ENCODE measurements around the gene AKT3. TPM values are rescaled to one million over a fixed set of nuclear protein-coding genes. Genes with fewer than 3 reads are reported as not detected.

Gene AKT3
- total and polyA plus RNA-seq, 2 of the 8 experiments (the other 6 are each of a cell fraction or from before 2014, with no cell fraction given) = 6.0 to 36.4 TPM

GRCh38 chr1:243594455-243594854 is 255.6 kb downstream of the AKT3 start:
- Histone ChIP-seq H2AFZ (ENCODE audit: low read length) (no peak overlapping the region), H4K8ac (ENCODE audit: extremely low read depth, insufficient read depth, low read length) (no peak overlapping the region), H2BK15ac (ENCODE audit: low read length) (no peak overlapping the region), H2BK12ac (ENCODE audit: low read depth, low read length) (no peak overlapping the region), H4K91ac (replicated peaks; ENCODE audit: insufficient read length, low read length) (no peak overlapping the region), H3K79me1 (ENCODE audit: low read depth, low read length) (no peaks in the 10 kb centered on the region), H3K27ac (ENCODE audit: low read depth, low read length) (no peak overlapping the region), H3K18ac (ENCODE audit: extremely low read depth, low read length) (no peak overlapping the region), H3K9ac (replicated peaks in 1 of 4; ENCODE audit: extremely low read depth in 1 of 4, low read depth in 3 of 4, low read length in 3 of 4) (no peak overlapping the region), H3K79me2 (ENCODE audit: control insufficient read depth in 1 of 2, insufficient read depth in 2 of 2, low read length in 2 of 2) (no peaks in the 10 kb centered on the region), H3K9me3 (ENCODE audit: insufficient read depth in 2 of 2, low read depth in 1 of 2, low read length in 1 of 2) (no peaks in the 10 kb centered on the region), H3K36me3 (ENCODE audit: control insufficient read depth in 2 of 4, insufficient read depth in 4 of 4, low read length in 3 of 4) (no peaks in the 10 kb centered on the region), H3K56ac (replicated peaks; ENCODE audit: insufficient read length, low read depth, low read length) (no peak overlapping the region), H2AK5ac (ENCODE audit: low read depth, low read length) (no peak overlapping the region), H3K14ac (ENCODE audit: insufficient read length) (no peak overlapping the region), H4K5ac (ENCODE audit: insufficient read length, low read depth, low read length) (no peak overlapping the region), H4K20me1 (replicated peaks in 1 of 2; ENCODE audit: control insufficient read depth in 1 of 2, insufficient read depth in 2 of 2, low read length in 2 of 2) (no peaks in the 10 kb centered on the region), H3K4me1 (replicated peaks in 1 of 4; ENCODE audit: control insufficient read depth in 3 of 4, insufficient read depth in 4 of 4, low read length in 3 of 4) (no peaks in the 10 kb centered on the region), H3K27me3 (replicated peaks in 1 of 4; ENCODE audit: control insufficient read depth in 3 of 4, extremely low read depth in 1 of 4, insufficient read depth in 3 of 4, low read length in 3 of 4) (no peaks in the 10 kb centered on the region), H3K4ac (replicated peaks; ENCODE audit: insufficient read length, low read depth, low read length) (no peak overlapping the region), H3K23me2 (ENCODE audit: low read depth, low read length) (no peaks in the 10 kb centered on the region), H3K4me3 (ENCODE audit: extremely low read depth in 1 of 4, insufficient read depth in 2 of 4, low read depth in 3 of 4, low read length in 4 of 4) (no peak overlapping the region), H3K4me2 (ENCODE audit: insufficient read depth in 1 of 2, low read depth in 2 of 2, low read length in 2 of 2) (no peak overlapping the region), H2BK5ac (ENCODE audit: low read depth, low read length) (no peak overlapping the region), H2BK20ac (ENCODE audit: low read length) (no peak overlapping the region), H2BK120ac (replicated peaks; ENCODE audit: low read depth, low read length) (no peak overlapping the region), H3K23ac (ENCODE audit: insufficient read length) (no peak overlapping the region)
- WGBS, 2 experiments (ENCODE audit: extremely low coverage in 1 of 2, insufficient coverage in 1 of 2, insufficient read length in 1 of 2, insufficient replicate concordance in 2 of 2, low coverage in 1 of 2, low lambda C conversion rate in 2 of 2, missing lambda C conversion rate in 1 of 2) = 98% methylated on average over 2 of the region's 2 CpGs; no CpG with 5 or more reads in 1 of the 2 experiments
- DNase-seq (ENCODE audit: low read depth in 1 of 2, low spot score in 2 of 2) = no peak
- no peak for FAIRE-seq
- ChIA-PET CTCF (ENCODE audit: partially characterized antibody) (no interaction called here), POLR2A (ENCODE audit: partially characterized antibody) (no interaction called here)
- TF ChIP-seq SP2 (IDR thresholded peaks at IDR 0.05; ENCODE audit: low read length) = no peak
- no peak for TF ChIP-seq NRF1 (IDR thresholded peaks at IDR 0.05; ENCODE audit: low read depth, low read length)
- TF ChIP-seq TAF1 (IDR thresholded peaks at IDR 0.05; ENCODE audit: low read depth, low read length) = no peak
- no peak for TF ChIP-seq CEBPB (IDR thresholded peaks at IDR 0.05; ENCODE audit: low read depth, low read length)
- no peak for TF ChIP-seq CBX8 (IDR thresholded peaks at IDR 0.05; ENCODE audit: borderline replicate concordance, low read depth, low read length)
- TF ChIP-seq EGR1 (IDR thresholded peaks at IDR 0.05; ENCODE audit: borderline replicate concordance, low read depth, low read length) = no peak
- no peak for TF ChIP-seq EP300 (IDR thresholded peaks at IDR 0.05; ENCODE audit: borderline replicate concordance in 1 of 2, low read depth in 2 of 2, low read length in 2 of 2)
- no peak for TF ChIP-seq JUND (IDR thresholded peaks at IDR 0.05; ENCODE audit: low read length)
- TF ChIP-seq MAX (IDR thresholded peaks at IDR 0.05) = no peak
- no peak for TF ChIP-seq ATF3 (IDR thresholded peaks at IDR 0.05; ENCODE audit: insufficient read depth, low read depth, low read length)
- no peak for TF ChIP-seq KDM1A (IDR thresholded peaks at IDR 0.05; ENCODE audit: borderline replicate concordance, low read length)
- no peak for TF ChIP-seq ATF2 (IDR thresholded peaks at IDR 0.05; ENCODE audit: low read length)
- TF ChIP-seq JUN (IDR thresholded peaks at IDR 0.05; ENCODE audit: low read depth, low read length) = no peak

Data from H1 (cell line).